H1 (cell line): ENCODE data around the gene TTC33. TPM values are rescaled to one million over a fixed set of nuclear protein-coding genes. Genes with fewer than 3 reads are reported as not detected.

Experiments used
- CTCF ChIA-PET: fragments of 300-600 bp; sonication (Branson Sonifier 250); formaldehyde crosslinking; loops from one replicate; lab custom pipeline; 2021; ENCODE audit not compliant: partially characterized antibody; lab: Charles Lee
- POLR2A ChIA-PET: fragments of 300-600 bp; sonication (Branson Sonifier 250); formaldehyde crosslinking; loops from one replicate; lab custom pipeline; 2021; ENCODE audit warnings: inconsistent platforms; ENCODE audit not compliant: partially characterized antibody; lab: Charles Lee
- DNase-seq, 2 experiments: peaks; one replicate each; pipeline versions ENCODE4 v3.0.0 to v3.0.0-alpha.2; 2010 to 2022; ENCODE audit warnings: low spot score in 2 of 2, low read depth in 1 of 2, mixed read lengths in 1 of 2
- FAIRE-seq: peaks from 2 replicates; lab custom pipeline; 2011; peaks lifted over from hg19 to GRCh38; lab: Jason Lieb, UNC
- H2AFZ ChIP-seq: 2 replicates; pipeline ENCODE4 v1.8.1; 2012; ENCODE audit warnings: low read length, inconsistent platforms
- H2AK5ac ChIP-seq: 2 replicates; pipeline ENCODE4 v1.6.1; 2013; ENCODE audit warnings: low read depth, low read length
- H2BK120ac ChIP-seq: replicated peaks from 2 replicates; pipeline ENCODE3; 2013; ENCODE audit warnings: low read depth, low read length, inconsistent platforms
- H2BK12ac ChIP-seq: 2 replicates; pipeline ENCODE4 v1.6.1; 2013; ENCODE audit warnings: low read depth, low read length
- H2BK15ac ChIP-seq: 2 replicates; pipeline ENCODE4 v1.6.1; 2013; ENCODE audit warnings: low read length
- H2BK20ac ChIP-seq: 2 replicates; pipeline ENCODE4 v1.6.1; 2013; ENCODE audit warnings: low read length
- H2BK5ac ChIP-seq: 2 replicates; pipeline ENCODE4 v1.6.1; 2013; ENCODE audit warnings: low read depth, low read length
- H3K14ac ChIP-seq: 2 replicates; pipeline ENCODE4 v1.6.1; 2013; ENCODE audit warnings: inconsistent platforms; ENCODE audit not compliant: insufficient read length
- H3K18ac ChIP-seq: 2 replicates; pipeline ENCODE4 v1.6.1; 2013; ENCODE audit warnings: low read length; ENCODE audit errors: extremely low read depth
- H3K23ac ChIP-seq: 2 replicates; pipeline ENCODE4 v1.6.1; 2013; ENCODE audit warnings: inconsistent platforms; ENCODE audit not compliant: insufficient read length
- H3K23me2 ChIP-seq: 2 replicates; pipeline ENCODE4 v1.6.1; 2013; ENCODE audit warnings: low read depth, low read length
- H3K27ac ChIP-seq: 2 replicates; pipeline ENCODE4 v1.6.1; 2011; ENCODE audit warnings: low read depth, low read length, inconsistent platforms
- H3K27me3 ChIP-seq, 4 experiments: replicated peaks in 1 of 4; 1 replicate in 1 of 4; 2 replicates in 3 of 4; pipeline versions ENCODE4 v1.6.1 to v1.8.1; 2011 to 2013; ENCODE audit warnings: low read length in 3 of 4, mild to moderate bottlenecking in 3 of 4, inconsistent platforms in 2 of 4, mixed read lengths in 2 of 4, moderate library complexity in 1 of 4; ENCODE audit not compliant: control insufficient read depth in 3 of 4, insufficient read depth in 3 of 4; ENCODE audit errors: extremely low read depth in 1 of 4
- H3K36me3 ChIP-seq, 4 experiments: 2 replicates each; pipeline versions ENCODE4 v1.6.1 to v1.8.1; 2011 to 2013; ENCODE audit warnings: mild to moderate bottlenecking in 4 of 4, low read length in 3 of 4, moderate library complexity in 2 of 4, control low read depth in 1 of 4, inconsistent platforms in 1 of 4; ENCODE audit not compliant: insufficient read depth in 4 of 4, control insufficient read depth in 2 of 4
- H3K4ac ChIP-seq: replicated peaks from 2 replicates; pipeline ENCODE3; 2013; ENCODE audit warnings: low read length, low read depth, mixed read lengths, inconsistent platforms; ENCODE audit not compliant: insufficient read length
- H3K4me1 ChIP-seq, 4 experiments: replicated peaks in 1 of 4; 1 replicate in 1 of 4; 2 replicates in 3 of 4; pipeline versions ENCODE4 v1.6.1 to v1.8.1; 2011 to 2013; ENCODE audit warnings: low read length in 3 of 4, inconsistent platforms in 2 of 4, mixed read lengths in 1 of 4; ENCODE audit not compliant: insufficient read depth in 4 of 4, control insufficient read depth in 3 of 4
- H3K4me2 ChIP-seq, 2 experiments: 2 replicates each; pipeline versions ENCODE4 v1.6.1 to v1.8.1; 2011 to 2013; ENCODE audit warnings: low read depth in 2 of 2, low read length in 2 of 2, control low read depth in 1 of 2, inconsistent platforms in 1 of 2, mild to moderate bottlenecking in 1 of 2; ENCODE audit not compliant: insufficient read depth in 1 of 2
- H3K4me3 ChIP-seq, 4 experiments: fragments of 200-600, 300-600 bp in 1 of 4; sonication (generic), shearing (Covaris generic), sonication (Bioruptor Twin) in 1 of 4; 2 replicates each; pipeline versions ENCODE4 v1.5.1 to v1.8.1; 2011 to 2016; ENCODE audit warnings: low read length in 4 of 4, low read depth in 3 of 4, control low read depth in 2 of 4, inconsistent platforms in 2 of 4, mild to moderate bottlenecking in 2 of 4, mixed read lengths in 1 of 4, moderate library complexity in 1 of 4; ENCODE audit not compliant: insufficient read depth in 2 of 4; ENCODE audit errors: extremely low read depth in 1 of 4
- H3K56ac ChIP-seq: replicated peaks from 2 replicates; pipeline ENCODE3; 2013; ENCODE audit warnings: low read depth, mild to moderate bottlenecking, mixed read lengths, low read length, inconsistent platforms; ENCODE audit not compliant: insufficient read length
- H3K79me1 ChIP-seq: 2 replicates; pipeline ENCODE4 v1.6.1; 2013; ENCODE audit warnings: low read depth, low read length, control low read depth
- H3K79me2 ChIP-seq, 2 experiments: 2 replicates each; pipeline versions ENCODE4 v1.6.1 to v1.8.1; 2012 to 2013; ENCODE audit warnings: low read length in 2 of 2, mild to moderate bottlenecking in 2 of 2, inconsistent platforms in 1 of 2; ENCODE audit not compliant: insufficient read depth in 2 of 2, control insufficient read depth in 1 of 2
- H3K9ac ChIP-seq, 4 experiments: replicated peaks in 1 of 4; 1 replicate in 1 of 4; 2 replicates in 3 of 4; pipeline versions ENCODE4 v1.6.1 to v1.8.1; 2011 to 2013; ENCODE audit warnings: low read depth in 3 of 4, low read length in 3 of 4, control low read depth in 2 of 4, mild to moderate bottlenecking in 2 of 4, moderate library complexity in 2 of 4, inconsistent platforms in 1 of 4; ENCODE audit errors: extremely low read depth in 1 of 4
- H3K9me3 ChIP-seq, 2 experiments: 2 replicates each; pipeline versions ENCODE4 v1.6.1 to v1.8.1; 2012 to 2013; ENCODE audit warnings: mild to moderate bottlenecking in 2 of 2, moderate library complexity in 2 of 2, control low read depth in 1 of 2, inconsistent platforms in 1 of 2, low read depth in 1 of 2, low read length in 1 of 2, mixed read lengths in 1 of 2; ENCODE audit not compliant: insufficient read depth in 2 of 2
- H4K20me1 ChIP-seq, 2 experiments: replicated peaks in 1 of 2; 2 replicates each; pipeline versions ENCODE3 to v1.8.1; 2011 to 2013; ENCODE audit warnings: inconsistent platforms in 2 of 2, low read length in 2 of 2, mild to moderate bottlenecking in 1 of 2; ENCODE audit not compliant: insufficient read depth in 2 of 2, control insufficient read depth in 1 of 2
- H4K5ac ChIP-seq: 2 replicates; pipeline ENCODE4 v1.6.1; 2013; ENCODE audit warnings: low read length, low read depth, mixed read lengths, inconsistent platforms; ENCODE audit not compliant: insufficient read length
- H4K8ac ChIP-seq: 2 replicates; pipeline ENCODE4 v1.8.0; 2013; ENCODE audit warnings: mild to moderate bottlenecking, moderate library complexity, low read length, inconsistent platforms; ENCODE audit not compliant: insufficient read depth; ENCODE audit errors: extremely low read depth
- H4K91ac ChIP-seq: replicated peaks from 2 replicates; pipeline ENCODE3; 2013; ENCODE audit warnings: low read length, mixed read lengths, inconsistent platforms; ENCODE audit not compliant: insufficient read length
- ATF2 ChIP-seq: IDR thresholded peaks from 2 replicates; pipeline ENCODE4 v1.6.1; 2012; ENCODE audit warnings: low read length, inconsistent platforms
- BACH1 ChIP-seq: IDR thresholded peaks from 2 replicates; pipeline ENCODE4 v1.6.1; 2012; ENCODE audit warnings: low read length, improper control_type of control experiment
- EZH2 ChIP-seq: fragments of 200-600 bp; sonication (generic); IDR thresholded peaks from 2 replicates; pipeline ENCODE4 v1.7.1; 2012; ENCODE audit warnings: low read depth, mild to moderate bottlenecking, moderate library complexity, low read length, inconsistent platforms; ENCODE audit not compliant: severe bottlenecking
- FOSL1 ChIP-seq: IDR thresholded peaks from 2 replicates; pipeline ENCODE4 v1.6.1; 2011; ENCODE audit warnings: mild to moderate bottlenecking, low read depth, low read length, moderate library complexity; ENCODE audit not compliant: insufficient read depth
- HDAC6 ChIP-seq: IDR thresholded peaks from one replicate; pipeline ENCODE4 v1.7.1; 2012; ENCODE audit warnings: low read depth, mild to moderate bottlenecking, inconsistent platforms, low read length, moderate library complexity
- RNF2 ChIP-seq: fragments of 200-900, 300-1000 bp; sonication (generic); IDR thresholded peaks from 2 replicates; pipeline ENCODE4 v1.7.1; 2016; ENCODE audit warnings: borderline replicate concordance, low read depth, mild to moderate bottlenecking, antibody characterized with exemption, low read length; ENCODE audit not compliant: poor library complexity, severe bottlenecking; ENCODE audit errors: missing control alignments
- SP1 ChIP-seq: IDR thresholded peaks from 2 replicates; pipeline ENCODE4 v1.6.1; 2011; ENCODE audit warnings: low read depth, low read length
- WGBS, 2 experiments: shearing (Covaris generic) in 1 of 2; methylation state at CpG; one replicate each; pipeline versions ENCODE4 v1.1.6 to v1.1.7; 2013 to 2015; ENCODE audit warnings: low lambda C conversion rate in 2 of 2, mixed read lengths in 2 of 2, inconsistent platforms in 1 of 2, low coverage in 1 of 2, missing lambda C conversion rate in 1 of 2; ENCODE audit not compliant: insufficient replicate concordance in 2 of 2, insufficient coverage in 1 of 2, insufficient read length in 1 of 2; ENCODE audit errors: extremely low coverage in 1 of 2, missing lambda C conversion rate in 1 of 2; 5-methylcytosine and 5-hydroxymethylcytosine counted together
- polyA plus RNA-seq, 7 experiments: library from polyadenylated mRNA; depleted of rRNA in 3 of 7; stranded (reverse) in 5 of 7; unstranded in 2 of 7; fragments of >200 nt in 5 of 7; fragments of 200-250 nt in 2 of 7; gene quantifications; 1 replicate in 5 of 7; 2 replicates in 1 of 7; 4 replicates in 1 of 7; pipeline versions ENCODE4 v1.2.1 to v1.2.3, GENCODE V29; 2011 to 2013; ENCODE audit warnings: missing spikeins in 2 of 7, mixed read lengths in 2 of 7
- total RNA-seq: library from RNA; stranded (reverse); fragmentation: NEBNext Ultra II Directional; extraction: Animal tissue kit (Norgen Biotek cat#: 25700); gene quantifications from 2 replicates; pipeline ENCODE4 v1.2.1, GENCODE V29; 2021

The TTC33 gene
- total and polyA plus RNA-seq, 2 of the 8 experiments (the other 6 are each of a cell fraction or from before 2014, with no cell fraction given): 1.2 to 12.6 TPM

- Histone ChIP-seq H2AK5ac (no peak overlapping the region), H3K4me3 (peak overlapping the region in 3 of 4 experiments; percentile 65 to 96 (median 93); a peak in 5 of 8 replicates), H3K14ac (no peak overlapping the region), H3K4me1 (peaks cover 0 to 5% (median 0%) of the 10 kb centered on the region in 4 experiments; a peak in 2 of 7 replicates), H2BK20ac (no peak overlapping the region), H3K79me2 (peaks cover 21 to 34% of the 10 kb centered on the region in 2 experiments), H3K23ac (no peak overlapping the region), H3K56ac (no peak overlapping the region), H3K27ac (no peak overlapping the region), H4K8ac (no peak overlapping the region), H2BK120ac (no peak overlapping the region), H3K23me2 (no peaks in the 10 kb centered on the region; the same call in 1 of the 2 replicates), H3K9me3 (no peaks in the 10 kb centered on the region; a peak in 1 of 4 replicates), H3K4me2 (peak overlapping the region; percentile 51 to 81), H3K4ac (no peak overlapping the region), H3K36me3 (no peaks in the 10 kb centered on the region; a peak in 1 of 8 replicates), H3K18ac (no peak overlapping the region), H2BK5ac (no peak overlapping the region), H3K9ac (no peak overlapping the region), H4K20me1 (peaks cover 0 to 3% of the 10 kb centered on the region in 2 experiments), H3K27me3 (no peaks in the 10 kb centered on the region), H4K91ac (no peak overlapping the region), H2BK15ac (no peak overlapping the region), H4K5ac (no peak overlapping the region), H2BK12ac (no peak overlapping the region), H3K79me1 (no peaks in the 10 kb centered on the region; the same call in 1 of the 2 replicates), H2AFZ (no peak overlapping the region)
- ChIA-PET POLR2A (interaction anchor here (0.6 to 1.5 kb wide), 7 partner anchors 8 to 144 kb away, joined by 3 to 5 read pairs (median 3); no protein-coding TSS in a partner anchor), CTCF (interaction anchor here (1.0 to 1.7 kb wide), 2 partner anchors 9 to 18 kb away, joined by 6 to 7 read pairs; no protein-coding TSS in a partner anchor)
- FAIRE-seq (no peak), DNase-seq (no peak)
- WGBS, 2 experiments: 41% methylated on average over 1 of the region's 1 CpG; no CpG with 5 or more reads in 1 of the 2 experiments
- TF ChIP-seq FOSL1 (no peak), RNF2 (no peak), SP1 (no peak), HDAC6 (no peak), BACH1 (no peak), ATF2 (no peak), EZH2 (no peak)
Observed at GRCh38 chr5:40799258-40799657, 43.5 kb upstream of the TTC33 start.
